Measurements from ENCODE around the gene GHITM.
"Not testable (repeated sequence)": the region's sequence is repeated elsewhere in the genome, so short reads cannot be mapped to it uniquely, and the experiment has no call there.

Gene GHITM

GRCh38 chr10:84148006-84148597 is 8.8 kb downstream of the GHITM start:
- DNase-seq, result peak; percentile 43

- DNase-seq, result no peak
These were observed 10.5 kb downstream of the GHITM start for GRCh38 chr10:84149854-84150253.

GRCh38 chr10:84152769-84153168 is 13.5 kb downstream of the GHITM start:
- no peak for DNase-seq

- DNase-seq, result no peak
These were observed 16.2 kb downstream of the GHITM start for GRCh38 chr10:84155521-84155920.

DNA sequence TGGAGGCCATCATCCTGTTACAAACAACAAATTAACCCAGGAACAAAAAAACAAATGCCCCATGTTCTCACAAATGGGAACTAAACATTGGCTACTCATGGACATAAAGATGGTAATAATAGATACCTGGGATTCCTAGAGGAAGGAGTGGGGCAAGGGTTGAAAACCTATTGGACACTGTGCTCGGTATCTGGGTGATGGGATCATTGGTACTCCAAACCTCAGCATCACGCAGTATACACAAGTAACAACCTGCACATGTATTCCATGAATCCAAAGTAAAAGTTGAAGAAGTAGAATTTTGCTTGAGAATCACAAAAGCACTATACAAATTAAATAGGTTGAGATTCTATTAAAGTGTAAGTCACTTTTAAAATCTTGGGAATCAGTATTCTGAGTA is 16.7 kb downstream of the GHITM start:
- DNase-seq, result no peak

- no peak for DNase-seq
These were observed 17.5 kb downstream of the GHITM start for GRCh38 chr10:84156768-84157167.

- DNase-seq, result no peak
These were observed 18.8 kb downstream of the GHITM start for GRCh38 chr10:84158061-84158460.

DNA sequence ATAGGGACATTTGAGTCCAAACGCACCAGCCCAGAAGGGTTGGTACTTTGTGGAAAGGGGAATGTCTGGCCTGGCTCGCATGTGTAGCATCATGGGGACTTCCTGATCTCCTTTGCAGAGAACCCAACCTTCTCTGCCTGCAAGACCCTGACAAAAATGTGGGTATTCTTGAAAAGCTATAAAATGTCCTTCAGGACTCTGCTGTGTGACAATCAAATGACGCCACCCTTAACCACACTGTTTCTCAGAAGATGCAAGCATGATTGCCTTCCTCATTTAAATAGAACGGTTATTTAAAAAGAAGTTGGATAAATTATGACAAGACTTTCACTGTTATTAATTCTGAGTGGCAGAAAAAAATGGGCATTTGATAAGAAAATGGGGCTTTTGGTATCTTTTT is 19.2 kb downstream of the GHITM start:
- no peak for DNase-seq

GRCh38 chr10:84159076-84159685 is 19.9 kb downstream of the GHITM start:
- no peak for DNase-seq

DNA sequence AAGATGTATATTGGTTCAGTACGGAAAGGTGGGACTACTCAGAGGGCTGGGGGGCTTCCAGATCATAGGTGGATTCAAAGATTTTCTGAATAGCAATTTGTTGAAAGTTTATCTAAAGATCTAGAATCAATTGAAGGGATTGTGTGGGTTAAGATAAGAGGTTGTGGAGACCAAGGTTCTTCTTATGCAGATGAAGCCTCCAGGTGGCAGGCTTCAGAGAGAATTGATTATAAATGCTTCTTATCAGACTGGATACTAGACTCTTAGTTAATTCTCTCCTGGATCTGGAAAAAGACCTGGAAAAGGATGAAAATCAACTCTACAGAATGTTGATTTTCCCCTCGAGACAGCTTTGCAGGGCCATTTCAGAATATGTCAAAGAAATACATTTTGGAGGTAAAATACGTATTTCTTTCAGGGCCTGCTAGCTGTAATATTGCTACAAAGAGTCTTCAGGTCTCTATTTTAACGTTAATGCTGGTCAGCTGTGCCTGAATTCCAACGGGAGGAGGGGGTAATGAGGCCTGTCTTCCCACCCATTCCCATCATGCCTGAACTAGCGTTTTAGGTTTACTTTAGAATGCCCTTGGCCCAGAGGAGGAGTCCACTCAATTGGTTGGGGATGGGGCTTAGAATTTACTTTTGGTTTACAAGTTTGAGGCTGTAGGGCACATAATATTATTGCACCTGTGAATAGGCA is 21.5 kb downstream of the GHITM start:
- no peak for DNase-seq

DNA sequence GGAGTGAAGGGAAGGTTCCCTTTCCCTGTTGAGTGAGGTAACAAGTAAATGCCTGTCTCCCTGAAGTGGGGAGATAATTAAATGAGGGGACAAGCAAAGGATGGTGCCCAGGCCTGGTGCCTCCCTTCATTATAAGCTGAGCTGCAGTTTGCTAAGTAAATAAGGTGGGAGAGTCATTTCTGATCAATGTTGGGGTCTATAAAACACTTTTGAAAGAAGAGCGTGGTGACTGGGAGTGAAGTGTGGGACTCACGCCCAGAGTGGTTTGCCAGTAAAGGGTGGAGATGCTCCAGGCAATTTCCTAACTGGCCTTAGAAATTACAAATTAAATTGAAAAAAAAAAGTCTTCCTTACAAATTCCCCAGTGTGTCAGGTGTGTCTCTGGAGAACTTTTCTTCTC is 24.7 kb downstream of the GHITM start:
- no peak for DNase-seq

DNA sequence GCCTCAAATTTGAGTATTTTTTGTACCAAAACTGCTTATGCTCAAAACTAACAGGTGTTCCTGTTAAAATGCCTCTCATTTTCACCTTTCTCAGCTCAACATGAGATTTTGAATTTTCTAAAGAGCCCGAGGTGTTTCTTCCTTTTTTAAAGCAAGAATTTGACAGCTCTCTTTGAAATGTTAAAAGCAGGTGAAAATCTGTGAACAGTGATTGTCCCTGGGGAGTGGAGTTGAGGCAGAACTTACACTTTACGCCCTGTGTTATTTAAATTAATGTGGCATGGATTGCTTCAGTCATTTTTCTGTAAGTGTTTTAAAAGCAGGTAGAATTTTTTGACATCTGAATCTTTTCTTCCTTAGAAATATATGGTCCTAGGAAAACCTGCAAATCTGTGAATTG is 25.1 kb downstream of the GHITM start:
- DNase-seq, result no peak

DNA sequence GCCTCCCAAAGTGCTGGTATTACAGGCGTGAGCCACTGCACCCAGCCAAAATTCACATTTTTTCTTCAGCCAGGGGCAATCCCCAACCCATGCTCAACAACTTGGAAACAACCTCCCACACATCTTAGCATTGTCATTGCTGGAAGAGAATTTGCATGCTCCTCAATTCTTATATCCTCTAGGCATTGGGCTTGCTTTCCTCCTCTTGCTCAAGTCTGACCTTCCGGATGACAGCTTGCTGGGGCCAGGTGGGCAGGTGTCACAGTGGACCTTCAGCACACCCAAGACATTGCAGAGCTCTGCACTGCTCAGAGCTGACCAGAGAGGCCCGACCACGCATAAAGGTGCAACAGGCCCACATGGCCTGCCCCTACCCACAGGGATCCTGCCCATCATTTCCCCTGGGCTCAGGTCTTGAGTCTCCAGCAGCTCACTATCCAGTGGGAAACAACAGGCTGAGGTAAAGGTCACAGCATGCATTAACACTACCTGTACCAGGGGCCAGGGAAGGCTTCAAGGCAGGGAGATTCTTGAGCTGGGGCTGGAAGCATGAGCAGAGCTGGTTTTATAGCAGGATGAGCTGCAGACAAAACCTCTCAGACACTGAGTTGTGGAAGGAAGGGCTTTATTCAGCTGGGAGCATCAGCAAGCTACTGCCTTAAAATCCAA is 27.4 kb downstream of the GHITM start:
- no peak for DNase-seq

- not testable (repeated sequence) for DNase-seq
These were observed 28.0 kb downstream of the GHITM start for GRCh38 chr10:84167289-84167653.

- DNase-seq, result not testable (repeated sequence)
These were observed 29.1 kb downstream of the GHITM start for GRCh38 chr10:84168382-84168781.

DNA sequence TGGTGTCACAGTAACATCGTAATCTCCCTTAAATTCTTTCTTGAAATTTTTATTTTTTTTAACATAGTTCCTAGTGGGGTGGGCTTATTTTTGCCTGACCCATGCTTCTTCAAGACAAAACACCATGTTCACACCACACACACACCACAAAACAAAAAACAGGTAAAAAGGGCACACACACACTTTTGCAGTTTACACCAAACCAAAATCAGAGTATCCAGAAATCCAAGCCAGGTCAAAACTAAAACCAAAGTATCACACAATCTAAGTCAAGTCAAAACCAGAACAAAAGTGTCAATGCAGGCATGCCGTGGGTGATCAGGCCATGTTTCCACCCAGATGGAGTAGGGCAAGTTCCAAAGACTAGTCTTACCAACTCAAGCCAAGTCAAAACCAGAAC is 31.9 kb downstream of the GHITM start:
- DNase-seq, result not testable (repeated sequence)

DNA sequence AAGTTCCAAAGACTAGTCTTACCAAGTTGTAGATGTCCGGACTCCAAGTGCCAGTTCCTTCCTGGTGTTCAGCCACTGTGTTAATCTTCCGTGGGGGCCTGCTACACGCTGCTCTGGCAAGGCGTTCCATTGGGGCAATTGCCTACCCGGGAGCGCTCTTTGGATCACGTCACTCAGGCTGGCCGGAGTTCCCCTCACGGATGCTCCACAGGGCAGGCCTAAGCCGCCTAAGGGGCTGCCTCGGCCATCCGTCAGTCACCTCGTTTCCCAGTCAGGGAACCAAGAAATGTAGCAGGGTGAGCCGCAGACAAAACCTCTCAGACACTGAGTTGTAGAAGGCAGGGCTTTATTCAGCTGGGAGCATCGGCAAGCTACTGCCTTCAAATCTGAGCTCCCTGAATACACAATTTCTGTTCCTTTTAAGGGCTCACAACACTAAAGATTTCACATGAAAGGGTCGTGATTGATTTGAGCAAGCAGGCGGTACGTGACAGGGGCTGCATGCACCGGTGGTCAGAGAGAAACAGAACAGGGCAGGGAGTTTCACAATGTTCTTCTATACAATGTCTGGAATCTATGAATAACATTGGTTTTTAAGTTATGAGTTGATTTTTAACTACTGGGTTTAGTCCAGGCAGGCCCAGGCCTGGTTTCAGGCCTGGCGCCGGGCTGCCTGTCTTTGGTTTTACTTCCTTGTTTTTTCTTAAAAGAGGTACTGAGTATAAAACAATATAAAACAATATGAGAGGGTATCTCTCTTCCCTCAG is 32.6 kb downstream of the GHITM start:
- not testable (repeated sequence) for DNase-seq

DNA sequence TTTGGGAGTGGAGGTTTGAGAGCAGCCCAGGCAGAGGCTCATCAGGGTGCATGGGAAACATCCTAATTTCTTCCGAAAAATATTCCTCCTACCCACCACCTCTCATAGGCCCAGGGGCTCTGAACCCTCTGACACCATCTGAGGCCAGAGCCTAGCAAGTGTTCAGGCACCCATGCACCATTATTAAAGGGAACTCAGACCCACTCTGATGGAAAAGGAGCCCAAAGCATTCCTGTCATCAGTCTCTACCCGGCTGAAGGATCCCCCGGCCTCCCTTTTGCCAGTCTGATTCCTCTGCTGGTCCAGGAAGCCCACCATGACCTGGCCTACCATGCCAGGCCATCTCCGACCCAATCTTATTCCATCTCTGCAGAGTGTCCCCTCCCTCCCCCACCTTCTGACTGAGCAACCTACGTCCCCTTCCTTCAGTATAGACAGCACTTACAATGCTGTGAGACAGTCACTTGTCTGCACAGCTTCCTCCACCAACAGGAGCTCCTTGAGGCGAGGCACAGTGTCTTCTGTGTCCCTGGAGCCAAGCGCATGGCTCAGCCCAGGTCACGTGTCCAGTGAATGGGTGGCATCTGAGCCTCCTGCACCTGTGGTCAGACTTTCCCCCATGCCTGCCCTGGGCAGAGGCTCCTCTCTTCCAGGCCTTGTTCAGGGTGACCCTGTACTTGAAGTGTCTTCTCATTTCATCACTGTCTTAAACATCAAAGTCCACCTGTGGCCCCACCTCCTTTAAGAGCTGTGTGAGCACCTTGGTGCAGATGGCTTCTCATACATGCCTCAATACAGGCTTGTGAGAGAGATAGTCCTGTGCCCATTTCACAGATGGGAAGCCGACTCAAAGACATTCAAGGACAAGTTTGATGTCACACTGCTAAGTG is 33.4 kb downstream of the GHITM start:
- DNase-seq, result no peak

- DNase-seq, result no peak
These were observed 34.2 kb downstream of the GHITM start, which contains the start of gene GPR15LG for GRCh38 chr10:84173501-84173929. GPR15LG (plus strand) TSS chr10:84173801; CDS start chr10:84173852, 51 bp downstream.

DNA sequence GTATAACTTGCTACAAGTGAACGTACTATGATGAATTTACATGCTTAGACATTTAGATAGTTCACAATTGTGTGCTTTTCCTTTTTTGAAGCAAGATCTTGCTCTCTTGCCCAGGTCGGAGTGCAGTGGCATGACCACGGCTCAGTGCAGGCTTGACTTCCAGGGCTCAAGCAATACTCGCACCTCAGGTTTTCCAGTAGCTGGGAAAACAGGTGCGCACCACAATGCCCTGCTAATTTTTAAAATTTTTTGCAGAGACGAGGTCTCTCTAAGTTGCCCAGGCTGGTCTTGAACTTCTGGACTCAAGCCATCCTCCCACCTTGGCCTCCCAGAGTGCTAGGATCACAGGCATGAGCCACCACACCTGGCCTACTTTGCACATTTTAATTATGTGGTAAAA is 36.1 kb downstream of the GHITM start:
- no peak for DNase-seq

DNA sequence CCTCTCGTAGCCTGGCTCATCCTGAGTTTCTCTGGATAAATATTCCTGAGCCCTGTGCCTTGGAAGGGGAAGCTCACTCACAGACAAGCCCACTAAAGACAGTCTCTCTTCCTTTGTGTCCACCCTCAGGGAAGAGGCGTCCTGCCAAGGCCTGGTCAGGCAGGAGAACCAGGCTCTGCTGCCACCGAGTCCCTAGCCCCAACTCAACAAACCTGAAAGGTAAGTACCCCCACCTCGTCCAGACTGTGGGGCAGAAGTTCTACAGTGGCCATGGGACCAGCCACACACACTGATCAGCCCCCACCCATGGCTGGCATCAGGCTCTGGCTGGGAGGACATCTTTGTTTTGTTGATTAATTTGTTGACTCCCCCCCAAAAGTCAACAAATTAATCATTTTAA is 37.0 kb downstream of the GHITM start:
- DNase-seq, result no peak
